Peyer's patch (tissue), 4 donors: ENCODE data around the gene VWA5B1. TPM values are rescaled to one million over a fixed set of nuclear protein-coding genes. Genes with fewer than 3 reads are reported as not detected.

Experiments used
- DNase-seq, 3 donors: peaks; one replicate each; pipeline ENCODE4 v3.0.0-alpha.2; 2017 to 2019
- H3K27ac ChIP-seq, 4 donors: fragments of 200-600 bp; sonication (generic); one replicate each; pipeline ENCODE4 v1.5.1; 2016 to 2019
- H3K27me3 ChIP-seq, 2 donors: fragments of 200-600 bp; sonication (generic); one replicate each; pipeline ENCODE4 v1.5.1; 2019
- H3K36me3 ChIP-seq, 3 donors: fragments of 200-600 bp; sonication (generic); one replicate each; pipeline ENCODE4 v1.5.1; 2016 to 2019
- H3K4me1 ChIP-seq, 4 donors: fragments of 200-600 bp; sonication (generic); one replicate each; pipeline ENCODE4 v1.5.1; 2016 to 2019
- H3K4me3 ChIP-seq, 4 donors: fragments of 200-600 bp; sonication (generic); 1 replicate in 3 of 4; 2 replicates in 1 of 4; pipeline ENCODE4 v1.5.1; 2016 to 2019; ENCODE audit warnings: mild to moderate bottlenecking in 1 of 4
- H3K9me3 ChIP-seq, 4 donors: fragments of 200-600 bp; sonication (generic); one replicate each; pipeline ENCODE4 v1.5.1; 2016 to 2019; ENCODE audit warnings: mild to moderate bottlenecking in 1 of 4
- POLR2A ChIP-seq, 2 donors: fragments of 450-650 bp; IDR thresholded peaks; one replicate each; pipeline ENCODE4 v1.5.1; 2017; ENCODE audit warnings: antibody characterized with exemption in 2 of 2, mild to moderate bottlenecking in 2 of 2, moderate library complexity in 2 of 2
- total RNA-seq, 4 donors: library from RNA; depleted of rRNA; stranded (reverse); fragments of >200 nt; gene quantifications; one replicate each; pipeline ENCODE4 v1.1.0, GENCODE V29; 2016
- TF ChIP-seq, protein P1 (sequence below), 6 experiments: fragments of 450-650 bp in 4 of 6; fragments of 200-600 bp in 2 of 6; sonication (generic) in 1 of 6; IDR thresholded peaks; one replicate each; pipeline ENCODE4 v1.5.1; 2017 to 2019; ENCODE audit warnings: antibody characterized with exemption in 6 of 6, mild to moderate bottlenecking in 3 of 6, moderate library complexity in 1 of 6

VWA5B1 gene
- total RNA-seq, 4 donors from 2014 or later: not detected

DNA sequence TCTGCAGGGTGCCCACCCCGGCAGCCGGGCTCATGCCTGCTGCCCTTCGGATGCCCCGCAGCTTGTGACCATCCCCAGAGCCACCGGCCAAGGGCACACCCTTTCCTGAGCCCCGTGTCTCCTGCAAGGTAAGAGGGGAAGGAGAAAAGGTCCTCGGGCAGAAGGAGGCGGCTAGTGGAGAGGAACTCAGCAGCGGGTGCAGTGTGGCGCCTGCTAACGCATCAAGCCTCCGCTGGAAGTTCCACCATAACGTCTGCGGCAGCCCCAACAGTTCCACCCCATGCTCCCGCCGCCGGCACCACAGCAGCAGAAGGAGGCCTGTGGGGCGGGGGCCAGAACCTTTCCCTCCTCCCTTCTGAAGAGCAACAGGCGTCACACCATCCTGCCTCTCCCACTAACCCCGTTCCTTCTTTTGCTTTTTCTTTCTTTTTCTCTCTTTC, 990 bp downstream of the VWA5B1 start:
- H3K4me3 ChIP-seq: peak overlapping the region in 1 of 4 donors; percentile 6
- no peak for TF ChIP-seq POLR2A (IDR thresholded peaks at IDR 0.05)
- TF ChIP-seq, protein P1, sequence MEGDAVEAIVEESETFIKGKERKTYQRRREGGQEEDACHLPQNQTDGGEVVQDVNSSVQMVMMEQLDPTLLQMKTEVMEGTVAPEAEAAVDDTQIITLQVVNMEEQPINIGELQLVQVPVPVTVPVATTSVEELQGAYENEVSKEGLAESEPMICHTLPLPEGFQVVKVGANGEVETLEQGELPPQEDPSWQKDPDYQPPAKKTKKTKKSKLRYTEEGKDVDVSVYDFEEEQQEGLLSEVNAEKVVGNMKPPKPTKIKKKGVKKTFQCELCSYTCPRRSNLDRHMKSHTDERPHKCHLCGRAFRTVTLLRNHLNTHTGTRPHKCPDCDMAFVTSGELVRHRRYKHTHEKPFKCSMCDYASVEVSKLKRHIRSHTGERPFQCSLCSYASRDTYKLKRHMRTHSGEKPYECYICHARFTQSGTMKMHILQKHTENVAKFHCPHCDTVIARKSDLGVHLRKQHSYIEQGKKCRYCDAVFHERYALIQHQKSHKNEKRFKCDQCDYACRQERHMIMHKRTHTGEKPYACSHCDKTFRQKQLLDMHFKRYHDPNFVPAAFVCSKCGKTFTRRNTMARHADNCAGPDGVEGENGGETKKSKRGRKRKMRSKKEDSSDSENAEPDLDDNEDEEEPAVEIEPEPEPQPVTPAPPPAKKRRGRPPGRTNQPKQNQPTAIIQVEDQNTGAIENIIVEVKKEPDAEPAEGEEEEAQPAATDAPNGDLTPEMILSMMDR (IDR thresholded peaks at IDR 0.05): no peak

DNA sequence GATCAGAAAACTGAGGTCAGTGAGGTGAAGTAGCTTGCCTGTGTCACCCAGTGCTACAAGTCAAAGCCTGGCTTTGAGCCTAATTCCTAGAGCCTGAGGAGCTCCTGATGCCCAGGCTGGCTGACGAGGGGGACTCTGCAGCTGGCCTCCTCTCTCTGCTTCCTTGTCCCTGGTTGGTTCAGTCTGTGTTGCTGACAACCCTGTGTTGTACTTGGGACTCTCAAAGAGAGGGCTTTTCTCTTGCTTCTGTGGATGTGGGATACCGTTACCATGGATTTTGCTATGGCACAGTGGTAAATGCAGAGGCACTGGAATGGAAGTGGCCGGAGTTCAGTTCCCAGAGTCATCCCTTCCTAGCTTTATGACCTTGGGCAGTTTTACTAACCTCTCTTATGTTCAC, 8.0 kb downstream of the VWA5B1 start:
- H3K36me3 ChIP-seq: no peaks in the 10 kb centered on the region
- no peaks in the 10 kb centered on the region for H3K9me3 ChIP-seq
- H3K27ac ChIP-seq: no peak overlapping the region
- no peak overlapping the region for H3K4me3 ChIP-seq
- DNase-seq: no peak
- H3K4me1 ChIP-seq: no peaks in the 10 kb centered on the region
- H3K27me3 ChIP-seq: no peaks in the 10 kb centered on the region
- TF ChIP-seq, protein P1 (IDR thresholded peaks at IDR 0.05): no peak
- no peak for TF ChIP-seq POLR2A (IDR thresholded peaks at IDR 0.05)

More for the DNA sequence above, 990 bp downstream of the VWA5B1 start:
- DNase-seq: no peak
- no peaks in the 10 kb centered on the region for H3K27me3 ChIP-seq
- peaks cover 0 to 5% (median 0%) of the 10 kb centered on the region in 4 donors for H3K4me1 ChIP-seq
- H3K9me3 ChIP-seq: no peaks in the 10 kb centered on the region
- no peaks in the 10 kb centered on the region for H3K36me3 ChIP-seq
- H3K27ac ChIP-seq: no peak overlapping the region

DNA sequence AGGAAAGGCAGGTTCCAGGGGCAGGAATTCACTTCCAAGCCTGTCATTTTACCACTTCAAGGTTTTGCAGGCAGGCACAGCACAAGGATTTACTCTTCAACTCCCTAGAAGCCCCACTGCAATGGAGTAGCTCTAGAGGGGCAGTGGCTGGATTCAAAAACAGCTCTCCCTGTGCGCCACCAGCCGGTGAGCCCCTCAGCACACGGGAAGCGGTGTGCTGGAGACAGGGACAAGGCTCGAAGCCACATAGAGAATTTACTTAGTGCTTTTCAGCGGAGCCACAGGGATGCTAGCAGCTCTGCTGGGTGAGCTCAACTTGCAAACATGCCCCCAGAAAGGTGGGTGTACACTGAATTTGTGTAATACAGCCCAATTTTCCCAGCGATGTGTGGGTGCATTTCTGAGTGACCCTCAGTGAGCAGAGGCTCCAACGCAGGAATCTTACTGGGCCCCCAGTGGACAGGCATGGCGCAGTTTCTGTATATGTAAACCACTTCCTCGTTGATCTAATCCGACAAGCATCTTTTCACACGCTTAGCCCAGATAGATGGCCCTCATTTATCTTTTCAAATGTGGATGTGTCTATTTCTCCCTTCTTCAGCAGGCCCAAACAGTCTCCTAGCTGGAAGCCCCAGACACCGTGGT, 10.9 kb downstream of the VWA5B1 start:
- H3K9me3 ChIP-seq: no peaks in the 10 kb centered on the region

DNA sequence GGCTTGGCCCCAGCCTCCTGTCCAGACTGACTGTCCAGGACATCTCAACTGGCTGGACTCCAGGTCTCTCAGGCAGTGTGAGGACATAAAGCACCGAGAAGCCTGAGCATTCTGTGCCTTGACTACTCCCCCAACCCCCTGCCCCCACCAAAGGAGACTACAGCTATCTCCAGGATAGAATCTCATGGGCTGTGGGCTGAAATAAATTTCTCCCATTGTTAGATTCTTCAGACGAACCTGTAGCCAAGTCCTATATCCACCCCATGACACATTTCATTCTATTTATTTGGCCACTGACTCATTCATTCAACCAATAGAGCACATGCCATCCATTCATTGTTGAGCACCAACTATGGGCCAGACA, 11.4 kb downstream of the VWA5B1 start:
- Histone ChIP-seq H3K27me3 (no peaks in the 10 kb centered on the region), H3K27ac (no peak overlapping the region), H3K36me3 (no peaks in the 10 kb centered on the region), H3K4me3 (no peak overlapping the region), H3K9me3 (no peaks in the 10 kb centered on the region), H3K4me1 (no peaks in the 10 kb centered on the region)
- no peak for TF ChIP-seq POLR2A (IDR thresholded peaks at IDR 0.05)
- TF ChIP-seq, protein P1 (IDR thresholded peaks at IDR 0.05): no peak
- DNase-seq: no peak

More for the DNA sequence above, 10.9 kb downstream of the VWA5B1 start:
- Histone ChIP-seq H3K36me3 (no peaks in the 10 kb centered on the region), H3K4me1 (no peaks in the 10 kb centered on the region), H3K27ac (no peak overlapping the region), H3K27me3 (no peaks in the 10 kb centered on the region), H3K4me3 (no peak overlapping the region)
- no peak for DNase-seq
- TF ChIP-seq, protein P1 (IDR thresholded peaks at IDR 0.05): no peak
- TF ChIP-seq POLR2A (IDR thresholded peaks at IDR 0.05): no peak

DNA sequence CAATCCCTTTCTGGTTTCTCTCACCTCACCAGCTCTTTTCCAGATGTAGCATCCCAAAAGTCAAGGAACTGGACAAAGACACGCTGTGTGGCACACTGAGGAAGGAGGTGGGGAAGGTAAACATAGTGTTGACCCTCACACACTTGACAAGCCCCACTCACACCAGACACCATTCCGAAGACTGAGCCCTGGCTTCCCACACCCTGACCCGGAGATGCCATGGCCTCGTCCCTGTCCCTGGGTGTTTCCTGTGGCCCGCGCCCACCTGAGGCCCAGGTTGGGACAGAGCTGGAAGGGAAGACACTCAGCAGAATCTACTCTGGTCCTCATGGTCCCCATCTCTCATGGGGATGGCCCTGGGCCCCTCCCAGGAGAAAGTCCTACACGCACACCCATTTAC, 16.4 kb downstream of the VWA5B1 start:
- no peak for DNase-seq
- H3K27me3 ChIP-seq: no peaks in the 10 kb centered on the region
- no peak for TF ChIP-seq POLR2A (IDR thresholded peaks at IDR 0.05)
- TF ChIP-seq, protein P1 (IDR thresholded peaks at IDR 0.05): no peak
- H3K27ac ChIP-seq: no peak overlapping the region
- H3K4me3 ChIP-seq: no peak overlapping the region
- no peaks in the 10 kb centered on the region for H3K4me1 ChIP-seq
- H3K9me3 ChIP-seq: no peaks in the 10 kb centered on the region
- no peaks in the 10 kb centered on the region for H3K36me3 ChIP-seq
